ENCODE data around the gene AUNIP. TPM values are rescaled to one million over a fixed set of nuclear protein-coding genes. Genes with fewer than 3 reads are reported as not detected.
"Not testable (repeated sequence)": the region's sequence is repeated elsewhere in the genome, so short reads cannot be mapped to it uniquely, and the experiment has no call there.

Gene AUNIP
- polyA plus RNA-seq, 4 donors = 2.8 to 4.5 (median 3.6) TPM

DNA sequence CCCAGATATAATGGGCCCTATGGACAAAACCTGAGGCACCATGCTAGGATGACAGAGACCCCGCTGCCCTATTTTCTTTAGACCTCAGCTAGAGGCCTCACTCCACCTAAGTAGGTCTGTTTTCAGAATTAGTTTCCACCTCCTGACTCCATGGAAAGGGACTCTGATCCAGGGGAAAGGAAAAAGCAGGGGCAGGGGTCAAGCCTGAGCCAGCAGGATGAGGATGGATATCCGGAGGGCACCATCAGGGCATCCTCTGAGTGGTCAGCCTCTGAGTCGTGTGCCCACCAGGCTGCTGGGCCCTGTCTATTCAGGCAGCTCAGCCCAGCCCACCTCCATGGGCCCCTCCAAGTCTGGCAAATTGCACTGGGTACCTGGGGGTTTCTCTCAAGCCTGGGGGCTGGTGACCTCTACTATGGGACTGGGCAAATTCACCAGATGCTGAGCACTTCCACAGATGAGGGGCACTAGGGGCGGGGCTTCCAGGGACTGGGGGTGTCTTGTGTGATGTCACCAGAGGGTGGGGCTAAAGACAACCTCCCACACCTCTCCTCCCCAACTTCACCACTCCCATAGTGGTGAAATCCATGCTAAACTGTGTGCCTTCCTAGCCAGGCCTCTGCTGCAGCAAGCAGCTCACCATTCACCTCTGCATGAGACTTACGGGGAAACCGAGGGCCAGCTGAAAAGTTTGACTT lies 10.8 kb upstream of the AUNIP start:
- DNase-seq (ENCODE audit: low read depth in 4 of 4, low spot score in 3 of 4) = no peak

DNA sequence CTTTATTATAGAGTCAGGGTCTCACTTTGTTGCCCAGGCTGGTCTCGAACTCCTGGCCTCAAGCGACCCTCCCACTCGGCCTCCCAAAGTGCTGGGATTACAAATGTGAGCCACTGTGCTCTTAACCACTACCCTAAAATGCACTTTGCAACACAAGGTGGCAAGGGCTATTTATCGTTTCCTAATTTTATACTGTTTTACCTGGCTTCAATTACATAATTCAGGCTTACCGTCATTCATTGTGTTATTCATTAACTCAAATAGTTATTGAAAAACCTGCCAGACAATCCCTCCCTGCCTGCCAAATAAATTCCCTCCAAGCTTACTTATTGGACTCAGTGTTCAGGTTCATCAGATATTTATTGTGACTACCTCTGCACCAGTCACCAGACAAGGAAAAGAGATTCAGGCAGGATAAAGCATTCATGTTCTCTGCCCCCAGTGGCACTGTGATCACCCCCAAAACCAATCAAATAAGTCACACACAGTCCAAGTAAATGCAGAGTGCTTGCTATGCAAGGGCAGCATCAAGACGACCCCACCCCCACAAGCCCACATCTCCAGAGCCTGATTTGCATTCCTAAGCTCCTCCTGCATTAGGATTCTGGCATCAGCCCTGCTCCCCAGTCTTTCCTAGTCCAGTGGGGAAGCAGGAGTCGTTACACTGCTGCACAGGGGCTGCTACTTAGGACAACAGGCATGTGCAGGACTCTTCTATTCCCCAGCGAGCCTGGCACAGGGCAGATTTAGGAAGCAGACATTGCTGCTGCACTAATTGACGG lies 8.1 kb upstream of the AUNIP start:
- DNase-seq (ENCODE audit: low read depth in 4 of 4, low spot score in 3 of 4) = peak in 2 of 4 donors; percentile 54 to 72

DNA sequence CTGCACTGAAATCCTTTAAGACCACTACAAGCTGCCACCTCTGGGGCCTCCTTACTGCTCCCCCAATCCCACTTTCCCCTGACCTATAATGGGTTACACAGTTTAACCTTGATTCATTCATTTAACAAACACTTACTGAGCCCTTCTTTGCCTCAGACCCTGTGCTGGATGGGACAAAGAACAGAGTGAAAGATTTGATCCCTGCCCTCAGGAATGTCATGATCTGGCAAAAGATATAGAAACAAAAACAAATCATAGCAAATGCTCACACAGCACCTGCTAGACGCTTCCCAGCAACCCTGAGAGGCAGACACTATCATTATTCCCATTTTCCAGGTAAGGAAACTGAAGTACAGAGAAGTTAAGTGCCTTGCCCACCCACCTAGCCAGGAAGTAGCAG lies 7.0 kb upstream of the AUNIP start:
- no peak for DNase-seq (ENCODE audit: low read depth in 4 of 4, low spot score in 3 of 4)

DNA sequence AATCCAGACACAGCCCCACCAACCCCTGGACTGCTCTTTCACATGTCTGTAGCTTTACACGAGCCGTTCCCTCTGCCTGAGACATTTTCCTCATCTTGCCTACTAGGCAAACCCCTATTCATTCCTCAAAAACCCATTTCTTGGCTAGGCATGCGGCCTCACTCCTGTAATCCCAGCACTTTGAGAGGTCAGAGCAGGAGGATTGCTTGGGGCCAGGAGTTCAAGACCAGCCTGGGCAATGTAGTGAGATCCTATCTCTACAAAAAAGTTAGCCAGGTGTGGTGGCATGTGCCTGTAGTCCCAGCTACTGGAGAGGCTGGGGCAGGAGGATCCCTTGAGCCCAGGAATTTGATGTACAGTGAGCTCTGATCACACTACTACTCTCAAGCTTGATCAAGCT lies 5.2 kb upstream of the AUNIP start:
- DNase-seq (ENCODE audit: low read depth in 4 of 4, low spot score in 3 of 4) = no peak

DNA sequence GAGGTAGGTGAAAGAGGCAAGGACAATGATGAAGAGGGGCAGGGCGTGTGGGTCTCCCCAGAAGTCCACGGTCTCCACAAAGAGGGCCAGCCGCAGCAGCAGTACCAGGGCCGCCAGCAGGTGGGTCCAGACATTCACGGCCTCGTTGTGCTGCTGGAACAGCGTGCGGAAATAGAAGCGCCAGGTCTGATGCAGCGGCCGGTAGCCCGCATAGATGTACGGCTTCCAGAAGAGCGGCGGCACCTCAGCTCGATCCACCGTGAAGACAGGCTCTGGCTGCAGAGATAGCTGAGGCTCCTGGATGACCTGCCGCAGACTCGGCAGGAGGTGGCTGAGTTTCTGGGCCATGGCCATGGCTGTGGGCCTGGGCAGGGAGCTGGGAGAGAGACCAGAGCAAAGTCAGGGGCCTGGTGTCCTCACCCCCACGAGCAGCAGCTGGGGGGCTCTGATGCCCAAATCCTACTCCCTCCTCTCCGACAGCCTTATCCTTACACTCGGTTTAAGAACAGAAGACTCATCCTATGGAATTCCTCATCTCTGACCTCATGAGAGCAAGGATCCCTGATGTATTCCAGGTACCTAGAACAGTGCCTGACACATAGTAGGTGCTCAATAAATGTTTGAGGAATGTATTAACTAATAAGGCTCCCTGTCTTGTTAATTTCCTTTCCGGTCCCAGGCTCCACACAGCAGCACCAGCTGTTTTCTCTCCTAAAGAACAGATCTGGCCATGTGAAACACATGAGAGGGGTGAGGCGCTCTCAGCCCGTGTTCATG lies 4.4 kb upstream of the AUNIP start:
- DNase-seq (ENCODE audit: low read depth in 4 of 4, low spot score in 3 of 4) = no peak

DNA sequence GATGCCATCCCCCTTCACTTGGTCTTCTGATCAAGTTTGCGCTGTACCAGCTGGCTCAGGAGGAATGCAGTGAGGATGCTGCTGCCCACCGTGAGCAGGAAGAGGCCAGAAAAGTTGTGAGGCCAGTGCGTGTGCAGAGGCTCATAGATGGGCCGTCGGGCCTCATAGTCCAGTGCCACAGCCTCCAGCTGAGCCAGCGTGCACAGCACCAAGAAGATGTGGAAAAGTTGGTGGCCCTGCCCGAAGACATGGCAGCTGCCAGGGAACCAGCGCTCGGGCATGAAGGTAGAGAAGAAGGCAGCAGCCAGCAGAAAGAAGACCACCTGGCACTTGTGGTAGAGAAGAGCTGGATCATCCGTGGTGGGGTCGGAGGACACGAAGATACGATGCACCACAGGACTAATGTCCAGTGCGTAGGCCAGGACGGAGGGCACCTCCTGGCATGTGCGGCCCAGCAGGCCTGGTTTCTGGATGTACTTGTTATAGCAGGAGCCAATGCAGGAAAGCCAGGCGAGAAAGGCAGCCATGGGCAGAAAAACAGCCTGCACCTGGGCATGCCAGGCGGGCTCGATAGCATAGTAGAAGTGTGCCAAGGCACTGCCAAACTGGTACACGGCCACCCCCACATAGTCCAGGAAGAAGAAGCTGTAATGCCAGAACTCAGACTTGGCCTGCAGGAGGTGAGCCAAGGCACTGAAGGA lies 3.7 kb upstream of the AUNIP start:
- no peak for DNase-seq (ENCODE audit: low read depth in 4 of 4, low spot score in 3 of 4)

DNA sequence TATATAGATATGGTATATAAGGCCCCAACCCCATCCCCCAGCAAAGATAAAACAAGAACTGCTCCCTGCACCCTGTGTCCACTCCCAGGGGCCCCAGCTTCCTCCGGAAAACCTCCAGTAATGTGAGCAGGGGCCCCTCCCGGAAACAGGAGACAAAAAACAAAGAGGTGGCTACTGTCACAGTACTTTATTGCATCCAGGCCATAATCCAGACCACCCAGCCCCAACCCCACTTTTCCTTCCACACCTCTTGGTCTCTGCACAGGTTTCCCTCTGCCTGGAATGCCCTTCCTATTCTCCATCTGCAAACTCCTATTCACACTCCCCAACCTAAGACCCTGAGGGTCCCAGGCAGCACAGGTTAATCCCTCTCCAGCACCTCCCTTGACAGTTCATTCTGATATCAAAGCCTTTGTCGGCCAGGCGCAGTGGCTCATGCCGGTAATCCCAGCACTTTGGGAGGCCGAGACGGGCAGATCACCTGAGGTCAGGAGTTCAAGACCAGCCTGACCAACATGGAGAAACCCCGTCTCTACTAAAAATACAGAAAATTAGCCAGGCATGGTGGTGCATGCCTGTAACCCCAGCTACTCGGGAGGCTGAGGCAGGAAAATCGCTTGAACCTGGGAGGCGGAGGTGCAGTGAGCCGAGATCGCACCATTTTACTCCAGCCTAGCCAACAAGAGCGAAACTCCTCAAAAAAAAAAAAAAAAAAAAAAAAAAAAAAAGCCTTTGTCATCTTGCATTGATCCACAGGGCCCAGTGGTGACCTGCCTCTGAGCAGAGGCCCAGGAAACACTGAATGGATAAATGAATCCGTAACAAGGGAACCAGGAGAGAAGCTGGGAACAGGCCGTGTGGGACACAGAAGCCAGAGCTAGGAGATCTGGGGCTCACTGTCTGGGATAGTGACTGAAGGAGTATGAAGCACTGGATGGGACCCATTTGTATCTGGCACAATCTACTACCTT lies 2.3 kb upstream of the AUNIP start:
- DNase-seq (ENCODE audit: low read depth in 4 of 4, low spot score in 3 of 4) = no peak

DNA sequence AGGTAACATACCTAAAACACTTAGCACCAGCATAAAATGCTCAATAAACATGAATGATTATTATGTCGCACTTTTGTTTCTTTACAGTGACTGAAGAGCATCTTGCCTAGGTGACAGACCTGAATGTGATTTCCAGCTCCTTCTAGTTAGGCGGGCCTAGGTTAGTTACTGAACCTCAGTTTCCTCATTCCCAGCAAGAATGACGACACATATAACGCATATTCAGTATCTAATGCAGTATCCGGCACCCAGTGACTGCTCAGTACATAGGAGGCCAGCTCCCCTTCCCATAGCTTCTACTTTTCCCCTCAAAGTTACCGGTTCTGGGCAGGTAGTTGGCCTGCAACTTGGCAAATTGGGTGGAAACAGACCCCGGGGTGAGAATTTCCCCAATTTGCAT lies 763 bp downstream of the AUNIP start:
- DNase-seq (ENCODE audit: low read depth in 4 of 4, low spot score in 3 of 4) = no peak

DNA sequence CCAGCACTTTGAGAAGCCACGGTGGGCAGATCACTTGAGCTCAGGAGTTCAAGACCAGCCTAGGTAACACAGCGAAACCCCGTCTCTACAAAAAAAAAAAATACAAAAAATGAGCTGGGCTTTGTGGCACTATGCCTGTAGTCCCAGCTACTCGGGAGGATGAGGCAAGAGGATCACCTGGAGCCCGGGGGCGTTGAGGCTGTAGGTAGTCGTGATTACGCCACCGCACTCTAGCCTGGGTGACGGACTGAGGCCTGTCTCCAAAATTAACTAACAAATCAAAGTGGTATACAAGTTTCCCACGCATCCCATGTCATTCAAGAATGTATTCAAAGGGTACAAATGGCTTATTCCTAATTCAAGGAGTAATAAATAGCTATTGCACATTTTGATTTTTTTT lies 2.4 kb downstream of the AUNIP start:
- no peak for DNase-seq (ENCODE audit: low read depth in 4 of 4, low spot score in 3 of 4)

DNA sequence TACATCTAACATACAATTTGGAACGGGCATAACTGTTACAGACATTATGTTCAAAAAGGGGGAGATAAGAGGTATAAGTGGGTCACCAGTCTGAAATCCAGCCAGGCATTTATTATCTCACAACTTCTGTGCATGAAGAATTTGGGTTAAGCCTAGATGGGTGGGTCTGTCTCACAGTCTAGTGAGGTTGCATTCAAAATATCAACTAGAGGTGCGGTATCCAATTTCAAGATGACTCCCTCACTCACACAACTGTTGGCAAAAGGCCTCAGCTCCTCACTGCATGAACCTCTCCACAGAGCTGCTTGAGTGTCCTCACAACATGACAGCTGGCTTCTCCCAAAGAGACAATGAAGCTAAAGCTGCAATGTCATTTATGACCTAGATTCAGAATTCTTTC lies 4.7 kb downstream of the AUNIP start:
- DNase-seq (ENCODE audit: low read depth in 4 of 4, low spot score in 3 of 4) = no peak

DNA sequence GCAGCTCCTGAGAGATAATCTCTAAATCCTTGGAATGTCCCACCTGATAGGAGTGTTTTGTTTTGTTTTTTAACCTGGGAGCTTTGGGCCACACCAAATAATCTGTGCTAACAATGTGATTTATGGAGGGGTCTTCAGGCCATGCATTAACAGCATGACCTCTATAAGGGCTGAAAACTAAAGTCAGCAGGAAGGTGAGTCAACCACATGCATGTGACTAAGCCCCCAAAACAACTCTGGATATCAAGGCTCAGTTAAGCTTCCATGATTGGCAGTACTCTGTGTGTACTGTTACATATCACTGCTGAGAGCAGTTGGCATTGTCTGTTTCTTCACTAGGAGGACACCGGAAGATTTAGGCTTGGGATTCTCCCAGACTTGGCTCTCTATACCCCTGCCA lies 10.7 kb downstream of the AUNIP start:
- DNase-seq (ENCODE audit: low read depth in 4 of 4, low spot score in 3 of 4) = no peak

DNA sequence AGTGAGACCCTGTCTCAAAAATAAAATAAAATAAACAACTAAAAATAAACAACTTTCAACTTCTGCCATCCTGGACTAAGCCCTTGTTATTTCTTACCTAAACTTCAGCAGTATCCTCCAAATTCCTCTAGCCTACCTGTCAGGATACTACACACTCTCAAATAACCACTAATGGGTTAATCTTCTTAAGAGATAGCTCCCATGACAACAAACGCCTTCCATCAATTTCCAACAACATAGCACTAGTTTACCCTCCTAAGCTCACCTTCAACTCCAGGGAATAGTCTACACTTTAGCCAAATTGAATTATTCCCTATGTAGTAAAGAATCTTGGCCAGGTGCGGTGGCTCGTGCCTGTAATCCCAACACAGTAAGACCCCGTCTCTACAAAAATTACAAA lies 11.3 kb downstream of the AUNIP start:
- DNase-seq (ENCODE audit: low read depth in 4 of 4, low spot score in 3 of 4) = no peak

DNA sequence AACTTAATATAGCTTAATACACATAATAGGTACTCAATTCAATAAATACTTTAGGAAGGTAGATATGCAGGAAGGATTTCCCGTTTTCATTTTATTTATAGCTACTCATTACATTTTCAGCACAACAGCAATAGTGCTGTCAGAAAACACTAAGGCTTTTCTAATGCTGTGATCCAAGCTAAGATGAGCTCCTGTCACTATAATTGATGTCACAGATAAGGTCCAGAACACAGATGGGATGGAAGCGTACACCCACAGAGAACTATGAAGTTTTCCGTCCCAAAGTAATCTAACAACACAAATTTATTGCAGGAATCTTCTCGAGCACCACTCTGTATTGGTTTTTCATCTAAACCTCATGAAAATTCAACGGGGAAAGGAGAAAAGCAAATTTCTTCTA lies 13.6 kb downstream of the AUNIP start:
- no peak for DNase-seq (ENCODE audit: low read depth in 4 of 4, low spot score in 3 of 4)

DNA sequence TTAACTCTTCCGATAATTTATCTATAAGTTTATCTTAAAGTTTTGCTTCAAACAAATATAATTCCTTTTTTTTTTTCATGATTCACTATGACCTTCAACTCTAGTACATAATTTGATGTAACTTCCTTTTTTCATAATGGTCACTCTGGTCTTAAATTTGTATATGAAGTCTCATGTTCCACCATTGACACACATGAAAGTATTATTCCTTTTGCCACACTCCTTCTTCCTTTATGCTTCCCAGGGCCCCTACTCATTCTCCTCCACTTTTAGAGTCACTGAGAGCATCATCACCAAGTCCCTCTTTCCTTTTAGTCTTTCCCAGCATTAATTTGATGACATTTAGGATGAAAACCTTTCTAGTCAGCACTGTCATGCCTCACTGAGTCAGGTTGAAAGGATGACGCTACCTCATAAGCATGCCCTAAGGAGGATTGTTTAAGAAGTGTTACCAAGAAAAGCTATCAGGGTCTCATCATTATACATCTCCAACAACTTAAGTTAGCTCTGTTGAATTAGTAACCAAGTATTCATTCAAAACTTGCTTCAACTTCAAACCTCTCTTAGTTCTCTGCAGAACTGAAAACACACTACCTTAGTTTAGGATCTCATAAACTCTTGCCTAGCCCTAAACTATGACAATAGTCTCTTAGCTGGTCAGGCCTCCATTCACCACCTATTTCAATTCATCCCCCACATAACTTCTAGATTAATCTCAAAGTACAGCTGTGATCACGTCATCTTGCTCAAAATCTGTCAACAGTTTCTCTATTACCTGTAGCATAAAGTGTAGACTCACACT lies 14.5 kb downstream of the AUNIP start:
- no peak for DNase-seq (ENCODE audit: low read depth in 4 of 4, low spot score in 3 of 4)

DNA sequence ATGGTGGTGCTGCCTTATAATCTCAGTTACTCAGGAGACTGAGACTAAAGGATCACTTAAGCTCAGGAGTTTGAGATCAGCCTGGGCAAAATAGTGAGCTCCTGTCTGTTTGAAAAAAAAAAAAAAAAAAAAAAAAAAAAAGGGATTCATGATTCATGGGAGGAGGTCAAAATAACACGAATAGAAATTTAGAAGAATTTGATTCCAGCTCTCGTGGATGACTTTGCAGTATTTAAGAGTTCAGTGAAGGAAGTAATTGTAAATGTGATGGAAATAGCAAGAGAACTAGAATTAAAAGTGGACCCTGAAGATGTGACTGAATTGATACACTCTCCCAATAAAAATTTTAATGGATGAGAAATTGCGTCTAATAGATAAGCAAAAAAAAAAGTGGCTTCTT lies 15.8 kb downstream of the AUNIP start:
- DNase-seq (ENCODE audit: low read depth in 4 of 4, low spot score in 3 of 4) = no peak

DNA sequence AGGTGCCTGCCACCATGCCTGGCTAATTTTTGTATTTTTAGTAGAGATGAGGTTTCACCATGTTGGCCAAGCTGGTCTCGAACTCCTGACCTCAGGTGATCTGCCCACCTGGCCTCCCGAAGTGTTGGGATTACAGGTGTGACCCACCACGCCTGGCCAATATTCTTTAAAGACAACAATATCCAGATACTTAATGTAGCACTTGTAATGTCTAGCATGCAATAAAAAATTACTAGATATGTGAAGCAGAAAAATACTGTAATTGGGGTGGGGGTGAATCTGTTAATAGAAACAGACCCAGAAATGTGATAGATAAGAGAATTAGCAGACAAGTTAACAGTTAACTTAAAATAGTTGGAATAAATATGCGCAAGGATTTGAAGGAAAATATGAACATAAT lies 19.4 kb downstream of the AUNIP start:
- not testable (repeated sequence) for DNase-seq (ENCODE audit: low read depth in 4 of 4, low spot score in 3 of 4)

DNA sequence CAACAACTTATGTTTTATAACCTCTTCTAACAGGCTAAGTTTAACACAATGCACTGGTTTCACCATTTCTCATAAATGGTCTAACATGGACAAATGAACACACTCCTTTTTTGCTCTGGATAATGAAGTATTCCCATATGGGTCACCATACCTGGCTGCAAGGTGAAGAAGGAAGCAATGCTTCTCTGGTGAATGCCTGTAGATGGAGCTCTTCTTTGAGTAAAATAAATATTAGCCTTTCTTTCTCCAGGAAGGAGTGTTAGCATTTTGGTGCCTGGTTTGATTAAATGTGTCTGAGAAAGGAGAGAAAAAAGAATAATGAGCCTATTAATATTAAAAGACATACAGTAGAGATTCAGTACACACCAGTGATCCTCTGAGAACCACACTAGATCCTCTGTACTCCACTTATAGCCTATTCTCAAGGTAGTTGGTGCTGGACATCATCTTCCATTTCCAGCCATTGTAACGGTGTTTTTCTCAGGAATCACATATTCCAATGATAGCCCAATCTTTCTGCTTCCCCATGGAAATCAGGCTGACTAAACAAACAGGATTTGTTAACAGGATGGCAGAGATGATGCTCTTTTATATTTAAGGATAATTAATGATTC lies 21.9 kb downstream of the AUNIP start:
- no peak for DNase-seq (ENCODE audit: low read depth in 4 of 4, low spot score in 3 of 4)

DNA sequence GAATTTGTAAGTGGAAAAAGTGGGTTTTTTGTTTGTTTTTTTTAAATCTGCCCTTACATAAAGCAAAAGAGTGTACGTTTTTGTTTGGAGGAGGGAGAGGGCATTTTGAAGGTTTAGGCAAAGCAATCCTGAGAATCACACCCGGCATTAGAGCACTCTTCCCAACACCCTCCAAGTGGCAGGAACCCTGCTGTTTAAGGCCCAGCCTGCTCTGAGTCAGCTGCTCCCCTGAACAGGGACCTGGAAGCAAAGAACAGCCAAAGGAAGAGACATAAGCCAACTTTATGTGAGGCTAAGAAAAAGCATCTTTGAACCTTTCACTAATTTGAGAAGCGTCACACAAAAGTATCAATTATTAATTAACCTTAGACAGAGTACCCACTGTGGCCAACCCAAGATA lies 22.6 kb downstream of the AUNIP start:
- DNase-seq (ENCODE audit: low read depth in 4 of 4, low spot score in 3 of 4) = no peak

DNA sequence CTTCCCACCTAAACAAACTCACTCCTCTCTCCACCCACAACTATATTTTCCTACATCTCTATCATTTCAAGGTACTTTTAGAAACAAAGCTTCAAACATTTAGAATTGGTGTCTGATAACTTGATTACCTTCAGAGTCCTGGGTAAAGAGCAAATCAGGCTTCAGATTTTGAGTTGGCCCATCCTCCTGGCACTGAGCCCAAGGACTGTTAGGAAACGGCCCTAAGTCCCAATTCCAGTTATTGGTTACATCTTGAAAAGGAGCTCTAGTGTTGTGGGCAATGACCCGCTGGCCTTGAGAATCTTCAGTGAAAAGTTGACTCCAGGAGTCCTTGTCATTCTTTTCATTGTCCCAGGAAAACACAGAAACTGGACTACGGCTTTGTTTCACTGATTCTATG lies 24.4 kb downstream of the AUNIP start:
- DNase-seq (ENCODE audit: low read depth in 4 of 4, low spot score in 3 of 4) = no peak

Measured in left renal pelvis (tissue), 4 donors.